AG08395 (cell line): Measurements from ENCODE around the gene PSMD6.

ENCODE experiments used
- DNase-seq: peaks from one replicate; pipeline ENCODE4 v3.0.0; 2012; ENCODE audit warnings: mixed read lengths, low spot score

PSMD6 gene

DNA sequence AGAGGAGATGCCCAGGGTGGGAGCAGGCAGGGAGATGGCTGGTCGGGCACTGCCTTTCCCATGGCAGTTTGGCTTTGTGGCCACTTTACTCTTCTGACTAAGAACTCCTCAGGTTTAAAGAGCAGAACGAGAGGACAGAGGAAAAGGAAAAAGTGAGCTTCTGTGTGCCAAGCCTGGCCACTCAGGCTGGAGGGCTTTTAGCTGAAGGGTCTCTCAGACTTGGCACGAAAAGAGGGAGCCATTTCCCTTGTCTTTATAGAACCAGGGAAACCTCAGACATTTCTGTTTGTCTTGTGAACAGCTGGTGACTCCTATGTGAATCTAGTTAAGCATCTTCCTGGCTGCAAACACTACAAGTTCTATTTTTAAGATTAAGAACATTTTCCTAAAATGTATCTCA lies 23.3 kb upstream of the PSMD6 start:
- no peak for DNase-seq

DNA sequence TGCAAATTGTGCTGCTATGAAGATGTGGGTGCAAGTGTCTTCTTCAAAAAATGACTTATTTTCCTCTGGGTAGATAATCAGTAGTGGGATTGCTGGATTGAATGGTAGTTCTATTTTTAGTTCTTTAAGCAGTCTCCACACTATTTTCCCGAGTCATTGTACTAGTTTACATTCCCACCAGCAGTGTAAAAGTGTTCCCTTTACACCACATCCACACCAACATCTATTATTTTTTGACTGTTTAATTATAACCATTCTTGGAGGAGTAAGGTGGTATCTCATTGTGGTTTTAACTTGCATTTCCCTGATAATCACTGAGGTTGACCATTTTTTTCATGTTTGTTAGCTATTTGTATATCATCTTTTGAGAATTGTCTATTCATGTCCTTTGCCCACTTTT lies 19.7 kb upstream of the PSMD6 start:
- no peak for DNase-seq

DNA sequence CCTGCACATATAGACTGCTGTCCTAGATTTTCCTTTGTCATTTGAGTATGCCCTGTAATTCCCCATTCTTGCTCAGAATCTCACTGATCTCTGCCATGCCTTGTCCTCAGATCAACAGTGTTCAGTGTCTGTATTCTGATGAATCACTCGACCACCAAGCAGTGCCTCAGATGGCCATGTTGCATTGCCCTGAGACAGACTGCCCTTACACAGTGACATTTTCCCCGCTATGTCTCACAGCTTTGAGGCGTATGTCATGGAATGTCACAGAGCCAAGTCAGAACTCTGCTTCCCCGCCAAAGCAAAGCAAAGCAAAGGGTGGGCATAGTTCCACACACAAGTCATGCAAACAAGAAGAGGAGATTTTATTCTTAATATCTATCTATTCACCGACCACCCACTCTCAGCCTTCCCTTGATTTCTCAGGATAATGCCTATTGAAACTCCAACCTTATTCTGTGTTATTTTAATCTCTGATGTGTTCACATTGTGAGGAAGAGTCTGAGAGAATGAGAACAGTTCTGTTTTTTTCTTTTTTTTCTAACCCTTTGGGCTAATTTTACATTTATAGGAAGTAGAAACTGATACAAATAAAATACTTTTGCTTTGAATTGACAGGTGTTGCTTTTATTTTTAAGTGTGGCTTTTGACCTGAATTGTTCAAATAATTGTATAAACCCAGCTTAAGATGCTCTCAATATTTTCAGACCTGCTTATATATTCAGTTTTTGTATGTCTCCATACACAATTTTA lies 16.9 kb upstream of the PSMD6 start:
- DNase-seq: peak; percentile 14

DNA sequence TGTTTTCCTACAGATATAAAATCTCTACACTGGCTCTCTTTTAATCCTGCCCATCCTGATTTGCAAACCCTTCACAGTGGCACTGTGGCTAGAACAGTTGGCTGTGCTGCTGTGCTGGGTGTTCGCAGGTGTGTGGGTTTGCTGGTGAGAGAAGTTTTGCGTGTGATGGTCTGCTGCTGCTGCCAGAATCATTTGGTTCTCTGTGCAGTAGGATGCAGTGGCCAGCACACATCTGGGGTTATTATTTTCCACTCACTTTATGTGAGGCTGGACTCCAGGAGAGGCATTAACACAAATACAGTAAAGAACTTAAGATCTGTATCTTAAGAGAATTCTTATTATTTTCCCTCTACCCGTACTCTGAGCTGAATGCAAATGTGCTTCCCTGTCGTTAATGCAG lies 16.0 kb upstream of the PSMD6 start:
- DNase-seq: no peak

DNA sequence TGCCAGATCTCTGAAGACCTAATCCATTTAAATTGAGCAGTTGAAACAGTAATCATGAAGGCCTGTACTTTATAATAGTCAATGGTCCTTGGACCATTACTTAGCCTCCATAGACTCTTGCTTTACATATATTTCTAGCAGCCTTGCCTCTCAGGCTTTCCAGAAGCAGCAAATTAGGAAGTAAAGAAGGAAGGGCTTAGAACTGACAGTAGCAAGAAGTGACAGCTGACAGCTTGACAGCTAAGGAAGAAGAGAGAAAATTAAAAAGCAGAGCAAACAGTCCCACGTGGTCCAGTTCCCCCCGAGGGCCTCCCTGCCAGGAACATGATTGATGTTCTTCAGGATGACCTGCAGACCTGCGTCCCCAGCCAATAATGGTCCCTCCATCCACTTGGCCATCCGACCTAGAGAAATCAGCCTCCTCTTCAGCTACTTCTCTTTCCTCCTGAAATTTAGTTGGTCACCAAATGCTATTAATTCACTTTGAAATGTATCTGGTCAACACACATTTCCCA lies 15.0 kb upstream of the PSMD6 start:
- no peak for DNase-seq

DNA sequence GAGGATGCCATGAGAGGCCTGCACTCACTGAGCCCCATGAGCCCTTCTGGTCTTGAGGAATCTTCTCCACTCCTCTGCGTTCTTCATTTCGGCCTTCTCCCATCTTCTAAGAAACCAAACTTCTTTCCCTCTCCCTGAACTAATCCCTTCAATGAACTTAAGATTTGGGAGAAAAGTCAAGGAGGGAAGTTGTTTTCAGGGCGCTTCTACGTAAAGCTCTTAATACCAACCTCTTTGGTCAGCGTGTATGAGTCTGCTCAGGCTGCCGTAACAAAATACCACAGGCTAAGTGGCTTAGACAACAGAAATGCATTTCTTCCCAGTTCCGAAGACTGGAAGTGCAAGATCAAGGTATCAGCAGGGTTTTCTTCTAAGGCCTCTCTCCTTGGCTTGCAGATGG lies 13.8 kb upstream of the PSMD6 start:
- no peak for DNase-seq

DNA sequence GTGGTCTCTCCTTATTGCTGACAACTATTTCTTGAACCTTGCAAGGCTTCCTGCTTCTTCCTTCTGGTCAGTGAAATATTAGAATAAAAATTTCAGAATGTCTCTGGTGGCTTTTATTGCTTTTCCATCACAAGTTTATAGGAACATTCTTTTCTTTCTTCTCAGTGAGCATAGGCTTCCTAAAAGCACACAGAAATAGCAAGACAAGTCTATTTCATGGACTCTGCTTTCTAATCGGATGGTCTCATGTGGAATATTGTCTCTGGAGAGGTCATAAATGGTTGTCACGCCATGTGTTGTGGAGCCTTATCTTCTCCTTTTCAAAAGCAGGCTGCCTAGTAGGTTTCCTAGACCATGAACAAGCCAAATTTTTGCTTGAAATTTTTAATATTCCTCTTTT lies 9.8 kb upstream of the PSMD6 start:
- no peak for DNase-seq

DNA sequence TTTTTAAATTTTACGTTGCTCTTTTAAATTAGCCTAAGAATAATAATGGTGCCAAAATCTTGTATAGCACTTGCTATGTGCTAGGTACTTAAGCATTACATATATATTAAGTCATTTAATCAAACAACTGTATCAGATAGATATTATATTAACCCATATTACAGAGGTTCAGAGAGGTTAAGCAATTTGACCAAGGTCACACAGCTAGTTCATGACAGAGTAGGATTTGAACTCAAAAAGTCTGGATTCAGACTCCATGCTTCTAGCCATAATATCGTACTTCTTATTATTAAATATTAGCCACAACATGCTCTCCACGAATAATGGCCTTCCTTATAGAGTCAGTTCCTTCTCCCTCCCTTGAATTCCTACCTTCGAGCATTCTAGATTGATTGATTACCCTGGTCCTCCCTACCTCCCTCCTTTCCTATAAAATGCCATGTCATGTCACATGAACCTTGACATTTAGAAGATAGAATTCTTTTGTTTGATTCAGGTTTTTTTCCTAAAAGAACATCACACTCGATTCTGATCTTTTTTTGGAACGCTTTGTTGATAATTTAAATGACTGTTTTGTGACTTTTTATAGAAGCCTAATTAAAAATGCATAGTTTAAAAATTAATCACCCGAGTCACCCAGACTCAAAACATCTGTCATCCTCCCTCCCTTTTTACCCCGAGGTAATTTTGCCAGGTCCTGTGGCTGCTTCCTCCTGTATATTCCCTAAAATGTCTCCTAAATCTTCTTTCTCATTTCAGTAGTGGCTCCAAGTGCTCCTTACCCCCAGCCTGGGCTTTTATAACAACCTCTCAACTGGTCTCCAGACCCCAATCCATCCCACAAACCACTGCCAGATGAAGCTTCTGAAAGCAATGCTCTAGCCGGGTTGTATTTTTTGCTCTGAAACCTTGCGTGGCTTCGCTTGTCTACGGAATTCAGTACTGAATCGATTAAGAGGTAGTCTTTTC lies 8.5 kb upstream of the PSMD6 start:
- peak; percentile 42 for DNase-seq

DNA sequence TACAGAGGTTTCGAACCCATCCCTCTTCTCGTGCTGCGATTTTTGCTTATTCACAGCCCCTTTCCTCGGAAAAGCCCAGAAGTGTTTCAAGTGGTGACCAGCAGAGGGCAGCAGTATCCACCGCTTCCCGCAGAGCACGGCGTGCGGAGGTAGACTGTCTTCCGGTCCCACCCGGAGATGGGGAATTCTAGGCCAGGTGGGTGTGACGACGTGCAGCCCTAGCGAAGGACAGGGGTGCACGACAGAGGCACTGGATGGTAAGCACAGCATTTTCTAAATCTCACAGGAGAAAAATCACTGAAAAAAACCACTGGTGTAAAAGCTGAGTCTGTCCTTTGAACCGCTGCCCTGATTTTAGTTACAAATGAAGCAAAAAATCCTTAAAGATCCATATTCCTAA lies 7.4 kb upstream of the PSMD6 start:
- DNase-seq: peak; percentile 73

DNA sequence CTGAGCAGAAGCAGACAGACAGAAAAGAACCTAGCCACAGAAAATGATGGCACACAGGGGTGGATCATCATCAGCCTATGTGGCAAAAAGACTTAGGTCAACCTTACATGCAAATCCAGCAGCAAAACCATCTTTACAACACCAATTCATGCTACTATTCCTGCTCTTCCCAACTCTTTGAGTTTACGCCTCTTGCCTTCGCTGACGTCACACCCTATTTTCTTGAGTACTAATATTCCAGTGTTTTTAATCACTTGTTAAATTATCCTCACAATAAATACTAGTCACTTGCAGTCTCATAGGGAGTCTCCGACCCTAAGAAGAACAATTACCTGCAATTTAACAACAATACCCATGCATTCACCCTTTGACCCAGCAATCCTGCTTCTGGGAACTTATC lies 6.0 kb upstream of the PSMD6 start:
- no peak for DNase-seq

DNA sequence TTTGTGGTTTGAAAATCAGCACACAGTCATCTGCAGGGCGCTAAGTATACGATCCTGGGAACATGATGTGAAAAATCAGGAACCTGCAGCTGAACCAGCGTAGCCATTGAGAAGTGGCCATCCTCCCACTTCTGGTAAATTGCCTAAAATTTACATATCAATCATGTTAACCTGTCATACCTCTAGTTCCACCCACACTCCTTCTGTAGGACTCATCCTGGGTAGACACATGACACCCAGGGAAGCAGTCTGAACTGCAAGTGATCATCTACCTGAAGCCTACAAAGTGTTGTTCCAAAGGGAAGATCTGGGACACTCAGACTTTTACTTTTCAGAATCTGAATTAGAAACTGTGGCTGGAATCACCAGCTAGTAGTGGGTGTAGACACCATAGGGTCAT lies 5.5 kb upstream of the PSMD6 start:
- no peak for DNase-seq

DNA sequence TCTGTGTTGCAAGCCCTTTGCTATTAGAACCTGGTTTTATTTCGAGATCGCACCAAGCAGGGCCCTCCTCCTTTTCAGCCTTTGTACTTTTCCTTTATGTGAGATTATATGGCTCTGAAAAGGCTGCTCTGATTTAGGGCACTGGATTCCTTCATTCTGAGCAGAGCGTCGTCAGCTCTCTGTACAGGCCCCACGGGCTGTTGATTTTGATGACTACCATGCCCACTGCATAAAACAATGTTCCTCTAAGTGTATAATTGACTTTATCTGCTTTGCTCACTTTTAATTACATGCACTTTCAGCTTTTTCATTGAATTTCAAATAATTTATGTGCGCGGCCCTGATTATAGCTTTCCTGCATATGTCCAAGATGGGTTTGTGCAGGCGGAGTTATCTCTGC lies 4.4 kb upstream of the PSMD6 start:
- DNase-seq: no peak

DNA sequence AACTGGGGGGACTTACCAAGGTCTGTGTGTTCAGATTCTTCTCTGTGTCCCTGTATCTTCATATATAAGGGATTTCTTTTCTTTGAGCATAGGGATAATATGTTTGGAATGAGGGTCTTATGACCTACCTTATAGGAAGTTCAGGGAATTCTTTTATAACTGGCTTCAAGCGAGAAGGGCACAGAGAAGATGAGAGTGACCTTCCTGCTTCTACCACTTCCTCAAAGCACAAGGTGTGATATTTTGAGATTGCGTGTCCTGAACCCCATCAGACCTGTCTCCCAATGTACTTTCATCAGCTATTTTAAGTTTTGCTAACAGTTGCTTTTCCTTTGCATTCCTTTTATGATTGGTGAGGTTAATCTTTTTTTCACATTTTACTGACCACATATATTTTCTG lies 3.1 kb upstream of the PSMD6 start:
- DNase-seq: no peak

DNA sequence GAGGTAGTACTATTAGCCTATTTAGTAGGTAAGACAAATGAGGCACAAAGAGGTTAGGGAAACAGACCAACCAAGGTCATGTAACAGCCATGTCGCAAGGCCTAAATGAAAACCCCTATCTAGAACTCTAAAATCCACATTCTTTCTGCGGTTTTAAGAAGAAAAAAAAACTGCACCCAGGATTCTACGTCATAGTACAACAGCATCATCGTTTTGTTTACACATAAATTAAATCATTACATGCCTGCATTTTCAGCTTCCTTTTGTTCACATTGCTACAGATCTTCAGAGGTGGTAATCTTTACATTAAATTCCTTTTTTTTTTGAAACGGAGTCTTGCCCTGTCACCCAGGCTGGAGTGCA lies 548 bp upstream of the PSMD6 start:
- no peak for DNase-seq

DNA sequence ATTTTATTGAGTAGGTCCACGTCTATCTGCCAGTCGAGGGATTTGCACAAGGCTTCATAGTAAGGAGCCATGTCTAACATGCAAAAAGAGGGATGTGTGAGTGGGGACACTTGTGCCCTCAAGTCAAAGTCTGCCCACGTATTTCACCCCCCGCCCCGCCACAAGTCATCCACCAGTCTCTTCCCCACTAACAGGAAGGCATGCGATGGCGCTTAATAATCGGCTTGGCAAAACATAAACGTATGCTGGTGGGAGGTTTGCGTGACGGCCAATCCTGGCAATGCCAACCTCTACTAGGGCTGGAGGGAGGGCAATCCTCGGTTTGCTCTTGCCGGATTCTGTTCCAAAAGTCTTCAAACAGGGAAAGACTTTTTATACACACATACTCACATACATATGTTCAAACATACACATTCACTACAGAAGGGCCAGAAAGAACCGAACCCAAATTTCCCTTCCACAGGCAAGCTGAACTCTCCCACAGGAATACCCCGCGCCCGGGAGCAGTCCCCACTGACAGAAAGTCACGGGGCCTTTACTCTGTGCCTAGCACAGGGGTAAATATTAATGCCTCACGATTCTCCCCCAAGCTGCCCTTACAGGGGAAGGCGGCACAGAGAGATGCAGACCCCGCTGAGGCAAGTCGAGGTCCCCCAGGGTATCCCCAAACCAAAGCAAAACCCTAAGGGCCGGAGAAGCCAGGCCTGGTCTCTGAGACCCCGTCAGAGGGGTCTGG lies 675 bp downstream of the PSMD6 start:
- peak; percentile 19 for DNase-seq

DNA sequence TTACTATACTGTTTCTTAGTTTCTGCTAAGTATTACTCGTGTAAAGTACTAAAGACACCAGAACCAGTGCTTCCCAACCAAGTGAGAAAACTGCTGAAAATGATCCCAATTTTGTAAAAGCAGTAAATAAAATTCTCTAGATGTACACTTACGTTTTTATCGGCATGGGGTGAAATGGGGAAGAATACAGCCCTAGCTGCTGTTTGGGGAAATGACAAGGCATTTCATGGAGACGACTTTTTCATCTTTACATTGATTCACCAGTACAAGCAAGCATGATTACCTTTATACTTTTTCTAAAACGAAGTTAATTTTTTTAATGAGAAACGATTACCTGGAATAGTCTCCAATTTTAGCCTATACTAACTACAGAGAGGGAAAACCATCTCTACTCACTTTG lies 1.4 kb downstream of the PSMD6 start:
- DNase-seq: no peak

DNA sequence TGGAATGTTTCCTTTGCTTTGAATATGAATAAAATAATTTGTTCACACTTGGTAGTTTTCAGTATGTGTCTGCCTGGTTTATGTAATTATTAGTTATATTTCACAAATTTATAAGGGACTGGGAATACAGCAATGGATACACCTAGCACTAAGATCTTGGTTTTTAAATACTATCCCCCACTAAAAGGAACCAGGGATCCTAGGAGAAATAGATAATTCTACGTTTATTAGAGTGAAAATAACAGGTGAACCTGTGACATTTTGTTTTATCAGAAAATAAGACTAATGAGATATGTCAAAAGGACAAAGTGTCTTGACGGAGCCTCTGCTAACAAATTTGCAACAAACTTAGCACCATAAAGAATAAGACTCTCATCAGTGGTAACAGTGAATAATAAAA lies 3.4 kb downstream of the PSMD6 start:
- no peak for DNase-seq

DNA sequence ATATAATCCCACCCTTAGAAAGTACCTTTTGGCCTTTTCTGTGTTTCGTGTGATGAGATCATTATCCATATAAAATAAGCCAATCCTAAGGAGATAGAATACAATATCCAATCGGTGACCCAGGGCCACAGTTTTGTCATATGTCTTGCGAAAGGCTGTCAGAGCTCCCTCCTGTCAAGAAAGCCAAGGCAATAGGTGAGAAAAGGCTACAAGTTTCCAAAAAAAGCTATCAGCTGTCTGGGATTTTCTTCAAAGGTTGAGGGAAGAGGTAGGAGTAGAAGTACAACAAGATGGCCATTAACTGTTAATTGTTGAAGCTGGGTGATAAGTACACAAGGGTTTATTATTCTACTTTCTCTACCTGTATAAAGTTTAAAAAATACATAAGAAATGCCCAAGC lies 4.0 kb downstream of the PSMD6 start:
- no peak for DNase-seq

DNA sequence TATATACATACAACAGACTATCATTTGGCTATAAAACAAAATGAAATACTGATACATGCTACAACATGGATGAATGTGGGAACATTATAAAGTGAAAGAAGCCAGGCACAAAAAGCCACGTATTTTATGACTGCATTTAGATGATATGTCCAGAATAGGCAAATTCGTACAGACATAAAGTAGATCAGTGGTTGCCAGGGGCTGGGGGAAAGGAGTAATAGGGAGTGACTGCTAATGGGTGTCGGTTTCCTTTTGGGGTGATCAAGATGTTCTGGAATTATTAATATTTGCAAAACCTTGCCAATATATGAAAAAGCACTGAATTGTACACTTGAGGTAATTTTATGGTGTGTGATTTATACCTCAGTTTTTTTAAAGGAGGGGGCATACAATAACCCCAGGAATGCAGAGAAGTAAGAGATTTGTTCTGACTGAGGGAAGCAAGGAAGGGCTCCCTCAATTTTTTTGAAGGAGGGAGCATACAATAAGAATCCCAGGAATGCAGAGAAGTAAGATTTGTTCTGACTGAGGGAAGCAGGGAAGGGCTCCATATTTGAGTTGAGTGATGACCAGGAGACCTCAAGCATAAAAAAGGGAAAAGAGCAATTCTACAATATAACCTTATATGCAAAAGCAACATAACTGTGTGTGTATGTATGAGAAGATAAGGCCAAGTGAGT lies 6.2 kb downstream of the PSMD6 start:
- no peak for DNase-seq

DNA sequence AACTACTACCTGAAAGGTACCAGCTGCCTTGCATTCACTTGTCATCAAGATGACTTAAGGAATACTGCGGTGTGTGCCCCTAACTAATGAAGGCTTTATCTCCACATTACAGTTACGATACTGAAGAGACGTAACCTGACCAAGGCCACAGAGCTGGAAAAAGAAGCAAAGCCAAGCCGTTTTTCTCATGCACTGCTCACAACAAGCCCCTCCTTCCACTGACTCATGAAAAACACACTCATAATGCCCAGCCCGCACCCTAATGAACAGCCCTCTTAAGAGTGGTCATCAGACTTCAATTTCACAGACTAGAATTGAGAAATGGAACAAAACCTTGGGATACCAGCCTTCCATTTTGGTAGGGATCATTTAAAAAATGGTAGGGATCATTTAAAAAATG lies 11.6 kb downstream of the PSMD6 start:
- peak; percentile 81 for DNase-seq

DNA sequence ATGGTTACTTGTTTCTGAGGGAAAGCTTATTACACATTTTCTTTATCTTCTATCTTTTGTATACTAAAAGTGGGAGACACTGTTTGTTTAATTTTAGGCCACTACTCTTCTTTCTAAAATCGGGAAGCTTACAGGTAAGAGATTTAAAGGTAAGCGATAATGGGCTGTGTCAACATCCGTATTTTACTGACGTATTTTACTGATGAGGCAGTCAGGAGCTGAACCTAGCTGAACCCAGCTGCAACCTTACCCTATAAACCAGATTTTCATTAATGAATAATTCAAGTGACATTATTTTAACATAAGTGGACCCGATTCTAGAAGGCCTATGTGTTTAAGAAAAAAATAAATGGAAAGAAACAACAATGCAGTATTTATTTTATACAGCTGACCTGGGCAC lies 13.1 kb downstream of the PSMD6 start:
- DNase-seq: no peak

DNA sequence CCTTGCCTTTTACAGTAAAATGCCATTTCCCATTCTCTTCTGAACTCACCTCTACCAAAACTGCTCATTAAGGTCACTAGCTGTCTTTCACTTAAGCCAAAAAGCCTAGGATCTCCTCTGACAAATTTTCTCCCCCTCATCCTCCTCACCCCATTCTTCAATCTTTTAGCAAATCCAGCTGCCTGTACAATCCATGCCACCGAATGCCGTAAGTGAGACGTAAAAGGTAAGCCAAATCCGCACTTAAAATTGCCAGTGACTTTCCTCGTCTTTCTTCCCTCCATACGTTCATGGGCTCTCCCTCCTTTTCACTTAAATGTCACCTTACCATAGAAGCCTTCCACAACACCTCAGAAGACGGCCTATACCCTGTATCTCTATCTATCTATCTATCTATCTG lies 13.8 kb downstream of the PSMD6 start:
- no peak for DNase-seq
